K562 (cell line): ENCODE measurements around the gene ARL4D. TPM values are rescaled to one million over a fixed set of nuclear protein-coding genes. Genes with fewer than 3 reads are reported as not detected.

Source experiments
- ATAC-seq: fragments of 200-7000 bp; cut with Tn5 transposase; 3 replicates; pipeline ENCODE4 v1.9.1; 2020; ENCODE audit warnings: moderate library complexity
- BruUV-seq: library from RNA; stranded (reverse); fragments of 400-500 nt; replicated peaks from 2 replicates; lab custom pipeline; 2021; lab: Mats Ljungman, UMichigan
- CTCF ChIA-PET: fragments of 300-600 bp; formaldehyde crosslinking; extraction: SDS; loops from one replicate; lab custom pipeline; 2021; ENCODE audit warnings: low intra/inter-chr PET ratio; lab: Yijun Ruan, JAX
- POLR2A ChIA-PET: fragments of 300-600, 350-650 bp; sonication (Branson Sonifier 250); formaldehyde crosslinking; extraction: SDS; loops from one replicate; lab custom pipeline; 2021; ENCODE audit warnings: antibody characterized with exemption, inconsistent platforms; lab: Yijun Ruan, JAX
- DNase-seq, 4 experiments: peaks; one replicate each; pipeline versions ENCODE4 v3.0.0 to v3.0.0-alpha.2; 2011 to 2018; ENCODE audit warnings: low spot score in 3 of 4, mixed read lengths in 3 of 4; ENCODE audit errors: extremely low read depth in 1 of 4
- FAIRE-seq: peaks from 2 replicates; lab custom pipeline; 2011; peaks lifted over from hg19 to GRCh38; lab: Jason Lieb, UNC
- H2AFZ ChIP-seq: 2 replicates; pipeline ENCODE4 v1.6.0; 2011; ENCODE audit warnings: low read depth, low read length, control low read depth, inconsistent platforms
- H3K27ac ChIP-seq: fragments of 200-600 bp; 3 replicates; pipeline ENCODE4 v1.8.0; 2011; ENCODE audit warnings: low read depth, mild to moderate bottlenecking, control low read depth, inconsistent platforms, low read length, moderate library complexity, mixed read lengths; ENCODE audit errors: extremely low read depth
- H3K27me3 ChIP-seq, 2 experiments: fragments of 300-600 bp in 1 of 2; 2 replicates in 1 of 2; 3 replicates in 1 of 2; pipeline versions ENCODE4 v1.6.0 to v1.8.0; 2011; ENCODE audit warnings: inconsistent platforms in 2 of 2, low read length in 2 of 2, mild to moderate bottlenecking in 1 of 2, mixed read lengths in 1 of 2, moderate library complexity in 1 of 2; ENCODE audit not compliant: control insufficient read depth in 2 of 2, insufficient read depth in 2 of 2
- H3K36me3 ChIP-seq: fragments of 300-600 bp; 3 replicates; pipeline ENCODE4 v1.8.0; 2011; ENCODE audit warnings: mild to moderate bottlenecking, low read length, inconsistent platforms; ENCODE audit not compliant: control insufficient read depth, insufficient read depth
- H3K4me1 ChIP-seq, 2 experiments: fragments of 200-600 bp in 1 of 2; replicated peaks in 1 of 2; 2 replicates in 1 of 2; 3 replicates in 1 of 2; pipeline versions ENCODE4 v1.5.1 to v1.8.0; 2011; ENCODE audit warnings: inconsistent platforms in 2 of 2, low read length in 2 of 2, mild to moderate bottlenecking in 1 of 2, mixed read lengths in 1 of 2, moderate library complexity in 1 of 2; ENCODE audit not compliant: control insufficient read depth in 2 of 2, insufficient read depth in 2 of 2
- H3K4me2 ChIP-seq: 2 replicates; pipeline ENCODE4 v1.6.1; 2011; ENCODE audit warnings: low read length, control low read depth, inconsistent platforms, mixed read lengths; ENCODE audit not compliant: insufficient read depth
- H3K4me3 ChIP-seq: fragments of 200-600 bp; sonication (generic), shearing (Covaris generic); 2 replicates; pipeline ENCODE4 v1.5.1; 2016; ENCODE audit warnings: control low read depth, inconsistent platforms
- H3K79me2 ChIP-seq: fragments of 200-600 bp; 3 replicates; pipeline ENCODE4 v1.8.0; 2011; ENCODE audit warnings: low read length, inconsistent platforms; ENCODE audit not compliant: control insufficient read depth, insufficient read depth
- H3K9ac ChIP-seq, 2 experiments: 2 replicates each; pipeline versions ENCODE4 v1.6.0 to v1.6.1; 2011; ENCODE audit warnings: low read depth in 2 of 2, low read length in 2 of 2, control low read depth in 1 of 2, inconsistent platforms in 1 of 2, mild to moderate bottlenecking in 1 of 2, mixed read lengths in 1 of 2; ENCODE audit not compliant: insufficient read depth in 1 of 2
- H3K9me1 ChIP-seq: one replicate; pipeline ENCODE4 v1.6.0; 2011; ENCODE audit warnings: inconsistent platforms, mild to moderate bottlenecking, low read length, moderate library complexity; ENCODE audit not compliant: control insufficient read depth, insufficient read depth
- H3K9me3 ChIP-seq: replicated peaks from 2 replicates; pipeline ENCODE4 v1.5.1; 2011; ENCODE audit warnings: low read depth, low read length, inconsistent platforms; ENCODE audit not compliant: control insufficient read depth, insufficient read depth
- H4K20me1 ChIP-seq: replicated peaks from 2 replicates; pipeline ENCODE4 v1.6.1; 2011; ENCODE audit warnings: low read length, inconsistent platforms, mixed read lengths; ENCODE audit not compliant: control insufficient read depth, insufficient read depth
- ARID2 ChIP-seq: fragments of 450-650 bp; IDR thresholded peaks from 2 replicates; pipeline ENCODE4 v1.6.1; 2017; ENCODE audit warnings: antibody characterized with exemption, mild to moderate bottlenecking
- BCL6 ChIP-seq: fragments of 250-450 bp; sonication (Bioruptor Pico); IDR thresholded peaks from 2 replicates; pipeline ENCODE4 v1.4.0; 2020
- BCLAF1 ChIP-seq, 2 experiments: fragments of 450-650 bp in 1 of 2; IDR thresholded peaks; 2 replicates each; pipeline ENCODE4 v1.6.1; 2011 to 2017; ENCODE audit warnings: low read depth in 2 of 2, antibody characterized with exemption in 1 of 2, borderline replicate concordance in 1 of 2, low read length in 1 of 2, mild to moderate bottlenecking in 1 of 2, mixed read lengths in 1 of 2; ENCODE audit not compliant: control insufficient read depth in 1 of 2
- CCAR2 ChIP-seq: fragments of 200-400 bp; formaldehyde crosslinking; IDR thresholded peaks from 2 replicates; pipeline ENCODE4 v1.6.1; 2017; ENCODE audit warnings: mild to moderate bottlenecking, low read depth, low read length
- CREB1 ChIP-seq, 2 experiments: sonication (generic) in 1 of 2; formaldehyde crosslinking in 1 of 2; IDR thresholded peaks; 2 replicates each; pipeline versions ENCODE4 v1.6.1 to v1.8.0; 2012 to 2022; ENCODE audit warnings: inconsistent platforms in 1 of 2, mild to moderate bottlenecking in 1 of 2, missing genetic modification reagents in 1 of 2, moderate library complexity in 1 of 2
- MXI1 ChIP-seq: IDR thresholded peaks from 2 replicates; pipeline ENCODE4 v1.6.1; 2011; ENCODE audit warnings: low read depth, mild to moderate bottlenecking, improper control_type of control experiment, low read length
- NELFE ChIP-seq: IDR thresholded peaks from 2 replicates; pipeline ENCODE4 v1.6.1; 2011; ENCODE audit warnings: mild to moderate bottlenecking; ENCODE audit not compliant: insufficient read depth, insufficient read length
- NRF1 ChIP-seq, 2 experiments: fragments of 450-650 bp; IDR thresholded peaks in 1 of 2; conservative IDR thresholded peaks in 1 of 2; 2 replicates each; pipeline ENCODE4 v1.6.1; 2014; ENCODE audit warnings: mild to moderate bottlenecking in 2 of 2
- PHTF2 ChIP-seq: fragments of 250-450 bp; sonication (Bioruptor Pico); IDR thresholded peaks from 2 replicates; pipeline ENCODE4 v1.5.0; 2021; ENCODE audit warnings: mild to moderate bottlenecking
- PPARD ChIP-seq: fragments of 250-450 bp; sonication (Bioruptor Pico); IDR thresholded peaks from 2 replicates; pipeline ENCODE4 v1.8.0; 2022; ENCODE audit warnings: inconsistent platforms, mild to moderate bottlenecking, moderate library complexity
- RAD51 ChIP-seq: fragments of 450-650 bp; IDR thresholded peaks from 2 replicates; pipeline ENCODE4 v1.7.1; 2016; ENCODE audit warnings: low read depth, mild to moderate bottlenecking, borderline replicate concordance
- RBBP5 ChIP-seq: fragments of 200-600 bp; sonication (generic); IDR thresholded peaks from 2 replicates; pipeline ENCODE4 v1.6.1; 2012; ENCODE audit warnings: borderline replicate concordance, mild to moderate bottlenecking, low read length, control low read depth, inconsistent platforms; ENCODE audit not compliant: insufficient read depth, poor library complexity, severe bottlenecking
- TRIM25 ChIP-seq: fragments of 450-650 bp; IDR thresholded peaks from 2 replicates; pipeline ENCODE4 v1.7.0; 2016; ENCODE audit warnings: borderline replicate concordance
- ZNF263 ChIP-seq: sonication (generic); formaldehyde crosslinking; IDR thresholded peaks from 2 replicates; pipeline ENCODE4 v1.8.0; 2022; ENCODE audit warnings: mild to moderate bottlenecking, missing genetic modification reagents, borderline replicate concordance
- ZNF79 ChIP-seq: fragments of 250-450 bp; sonication (Bioruptor Pico); IDR thresholded peaks from 2 replicates; pipeline ENCODE4 v1.4.0; 2020; ENCODE audit warnings: low read depth, mild to moderate bottlenecking, moderate library complexity
- WGBS: fragments of 100-300 bp; shearing (Covaris generic); methylation state at CpG from one replicate; pipeline ENCODE4 v1.1.6; 2016; ENCODE audit warnings: low coverage, mixed read lengths; ENCODE audit not compliant: insufficient coverage; ENCODE audit errors: missing lambda C conversion rate; 5-methylcytosine and 5-hydroxymethylcytosine counted together
- in situ Hi-C: fragments of 300-500 bp; cut with MboI; formaldehyde crosslinking; loops from 4 replicates; pipeline ENCODE4 v1.15.0; 2018; ENCODE audit warnings: inconsistent platforms, mixed read lengths
- intact Hi-C: fragments of 100-400 bp; cut with micrococcal nuclease; formaldehyde crosslinking; loops from 2 replicates; pipeline ENCODE4 v1.14.2; 2022
- polyA plus RNA-seq, 8 experiments: library from polyadenylated mRNA; depleted of rRNA in 4 of 8; stranded (reverse) in 5 of 8; unstranded in 3 of 8; fragments of >200 nt; fragmentation: Nextera tagmentation in 2 of 8; fragmentation: Illumina TruSeq in 1 of 8; extraction: Ambion mirVana in 2 of 8; extraction: Trizol in 1 of 8; gene quantifications; 2 replicates each; pipeline versions ENCODE4 v1.2.1 to v1.2.3, GENCODE V29; 2011 to 2014; ENCODE audit warnings: inconsistent platforms in 1 of 8, missing spikeins in 1 of 8
- total RNA-seq, 7 experiments: library from RNA; depleted of rRNA in 6 of 7; stranded (reverse); fragments of >200 nt in 6 of 7; fragmentation: Illumina TruSeq in 2 of 7; extraction: Trizol in 2 of 7; gene quantifications; 2 replicates each; pipeline versions ENCODE4 v1.2.1 to v1.2.3, GENCODE V29; 2011 to 2021; ENCODE audit warnings: low replicate concordance in 1 of 7

Gene ARL4D
- total and polyA plus RNA-seq, 9 of the 15 experiments (the other 6 are each of a cell fraction or from before 2014, with no cell fraction given): 0.07 to 0.53 (median 0.28) TPM; not detected in 1

GRCh38 chr17:43363181-43363925 lies 35.4 kb upstream of the ARL4D start:
- peaks cover 3 to 8% of the 10 kb centered on the region in 2 experiments; a peak in 4 of 5 replicates for H3K4me1 ChIP-seq
- H3K9me3 ChIP-seq: peaks cover 5% of the 10 kb centered on the region
- BruUV-seq: no TSS peak
- DNase-seq (no peak), FAIRE-seq (no peak), ATAC-seq (no peak)
- intact Hi-C loops: no loop called here
- H2AFZ ChIP-seq: no peak overlapping the region
- no peaks in the 10 kb centered on the region for H3K9me1 ChIP-seq
- in situ Hi-C loops: no loop called here
- 50% methylated on average over 26 of the region's 27 CpGs for WGBS
- CTCF ChIA-PET: no interaction called here
- no peaks in the 10 kb centered on the region for H3K27me3 ChIP-seq
- POLR2A ChIA-PET: no interaction called here
- no peaks in the 10 kb centered on the region for H3K36me3 ChIP-seq
- no peaks in the 10 kb centered on the region for H3K79me2 ChIP-seq
- H3K4me3 ChIP-seq: no peak overlapping the region
- no peak overlapping the region for H3K9ac ChIP-seq
- no peak overlapping the region for H3K4me2 ChIP-seq
- no peak overlapping the region for H3K27ac ChIP-seq
- no peaks in the 10 kb centered on the region for H4K20me1 ChIP-seq
- TF ChIP-seq NRF1 (conservative IDR thresholded peaks at IDR 0.05 in 1 of 2, IDR thresholded peaks at IDR 0.05 in 1 of 2) (no peak), RAD51 (no peak), CCAR2 (no peak), BCL6 (CRISPR knock-in tag) (no peak), NELFE (no peak), BCLAF1 (IDR thresholded peaks at IDR 0.05; ENCODE audit: borderline replicate concordance in 1 of 2, control insufficient read depth in 1 of 2, low read depth in 2 of 2, low read length in 1 of 2) (no peak), CREB1 (IDR thresholded peaks at IDR 0.05) (no peak), CREB1 (CRISPR knock-in tag; IDR thresholded peaks at IDR 0.05) (no peak), ZNF263 (CRISPR knock-in tag) (no peak), PHTF2 (CRISPR knock-in tag) (no peak), ZNF79 (CRISPR knock-in tag) (no peak), ARID2 (no peak), RBBP5 (no peak), MXI1 (no peak), PPARD (CRISPR knock-in tag) (no peak), TRIM25 (no peak)
